Measurements from ENCODE around the gene DCLK1. TPM values are rescaled to one million over a fixed set of nuclear protein-coding genes. Genes with fewer than 3 reads are reported as not detected.
A peak's percentile ranks its signal among the peaks of the same experiment; 100 is the strongest.

DCLK1 gene
- total RNA-seq, 1 experiment from 2014 or later: 0.10 TPM

DNA sequence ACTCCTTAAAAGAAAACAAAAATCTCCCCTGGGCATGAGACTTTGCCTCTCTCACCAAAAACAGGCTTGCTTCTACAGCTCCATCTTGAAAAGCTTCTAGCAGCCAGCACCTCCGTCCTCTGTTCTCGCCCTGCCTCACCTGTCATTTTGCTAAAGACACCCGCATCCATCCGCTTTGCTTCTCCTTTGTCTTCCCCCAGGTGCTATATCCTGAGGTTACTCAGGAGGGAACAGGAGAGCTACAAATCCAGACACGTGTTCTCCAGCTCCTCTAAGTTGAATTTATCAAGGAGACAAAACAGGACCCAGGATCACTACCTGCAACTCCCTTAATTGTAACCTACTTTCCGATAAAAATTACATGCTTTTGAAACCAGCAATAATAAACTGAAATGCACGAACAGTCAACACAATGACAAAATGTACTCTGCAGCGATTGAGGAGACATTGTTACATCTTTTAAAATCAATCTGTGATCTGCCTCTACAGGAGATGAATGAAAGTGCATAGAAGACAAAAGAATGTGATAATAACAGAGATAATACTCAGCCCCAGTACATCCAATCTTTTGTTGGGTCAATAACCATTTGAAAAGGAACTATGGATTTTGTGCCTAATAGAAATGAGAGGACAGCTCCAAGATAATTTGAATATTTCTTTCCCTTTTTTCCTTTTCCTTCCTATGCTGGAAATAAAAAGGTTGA, 221.2 kb downstream of the DCLK1 start:
- ChIA-PET POLR2A (no interaction called here), CTCF (no interaction called here), RAD21 (ENCODE audit: low non-redundant PET in 1 of 2, low total read pairs in 2 of 2, uncharacterized antibody in 2 of 2, unreplicated experiment in 2 of 2) (no interaction called here)
- Histone ChIP-seq H2AFZ (ENCODE audit: low read depth, low read length, poor library complexity, severe bottlenecking) (no peak overlapping the region), H3K4me2 (ENCODE audit: low read length) (no peak overlapping the region), H3K9me3 (ENCODE audit: control insufficient read depth in 1 of 2, insufficient read depth in 1 of 2, low read depth in 1 of 2, low read length in 2 of 2) (no peaks in the 10 kb centered on the region), H3K4me3 (replicated peaks in 1 of 2; ENCODE audit: low read depth in 1 of 2, low read length in 2 of 2) (no peak overlapping the region), H4K20me1 (ENCODE audit: insufficient read depth) (no peaks in the 10 kb centered on the region), H3K79me2 (ENCODE audit: insufficient read depth, low read length) (no peaks in the 10 kb centered on the region), H3K9ac (ENCODE audit: low read length) (no peak overlapping the region), H3K27me3 (ENCODE audit: insufficient read depth, low read length) (peaks cover 21% of the 10 kb centered on the region), H3K4me1 (ENCODE audit: control insufficient read depth in 1 of 2, insufficient read depth in 2 of 2, low read length in 2 of 2) (no peaks in the 10 kb centered on the region), H3K27ac (ENCODE audit: low read depth, low read length) (no peak overlapping the region), H3K9me2 (ENCODE audit: insufficient read depth) (no peaks in the 10 kb centered on the region), H3K36me3 (ENCODE audit: control insufficient read depth in 1 of 2, insufficient read depth in 2 of 2, low read length in 2 of 2) (no peaks in the 10 kb centered on the region)
- ATAC-seq (no peak), DNase-seq (ENCODE audit: low read depth, low spot score) (no peak)
- TF ChIP-seq SIN3A (IDR thresholded peaks at IDR 0.05; ENCODE audit: low read depth) (no peak), FOSL1 (IDR thresholded peaks at IDR 0.05; ENCODE audit: low read depth) (no peak), YY1 (IDR thresholded peaks at IDR 0.05; ENCODE audit: extremely low read depth, insufficient replicate concordance, low read depth, low read length) (no peak), POLR2AphosphoS5 (IDR thresholded peaks at IDR 0.05; ENCODE audit: low read depth, low read length) (no peak), SP1 (IDR thresholded peaks at IDR 0.05; ENCODE audit: low read depth) (no peak)
- TF ChIP-seq, protein P1, sequence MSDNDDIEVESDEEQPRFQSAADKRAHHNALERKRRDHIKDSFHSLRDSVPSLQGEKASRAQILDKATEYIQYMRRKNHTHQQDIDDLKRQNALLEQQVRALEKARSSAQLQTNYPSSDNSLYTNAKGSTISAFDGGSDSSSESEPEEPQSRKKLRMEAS (IDR thresholded peaks at IDR 0.05): no peak
- TF ChIP-seq, protein P2, sequence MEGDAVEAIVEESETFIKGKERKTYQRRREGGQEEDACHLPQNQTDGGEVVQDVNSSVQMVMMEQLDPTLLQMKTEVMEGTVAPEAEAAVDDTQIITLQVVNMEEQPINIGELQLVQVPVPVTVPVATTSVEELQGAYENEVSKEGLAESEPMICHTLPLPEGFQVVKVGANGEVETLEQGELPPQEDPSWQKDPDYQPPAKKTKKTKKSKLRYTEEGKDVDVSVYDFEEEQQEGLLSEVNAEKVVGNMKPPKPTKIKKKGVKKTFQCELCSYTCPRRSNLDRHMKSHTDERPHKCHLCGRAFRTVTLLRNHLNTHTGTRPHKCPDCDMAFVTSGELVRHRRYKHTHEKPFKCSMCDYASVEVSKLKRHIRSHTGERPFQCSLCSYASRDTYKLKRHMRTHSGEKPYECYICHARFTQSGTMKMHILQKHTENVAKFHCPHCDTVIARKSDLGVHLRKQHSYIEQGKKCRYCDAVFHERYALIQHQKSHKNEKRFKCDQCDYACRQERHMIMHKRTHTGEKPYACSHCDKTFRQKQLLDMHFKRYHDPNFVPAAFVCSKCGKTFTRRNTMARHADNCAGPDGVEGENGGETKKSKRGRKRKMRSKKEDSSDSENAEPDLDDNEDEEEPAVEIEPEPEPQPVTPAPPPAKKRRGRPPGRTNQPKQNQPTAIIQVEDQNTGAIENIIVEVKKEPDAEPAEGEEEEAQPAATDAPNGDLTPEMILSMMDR (IDR thresholded peaks at IDR 0.05 in 2 of 3, conservative IDR thresholded peaks at IDR 0.05 in 1 of 3; ENCODE audit: borderline replicate concordance in 1 of 3, insufficient read depth in 1 of 3, low read depth in 2 of 3, low read length in 2 of 3): 0 out of 6 replicates have a peak, but pooled peaks of 1 of the 3 experiments have one; percentile 17
- intact Hi-C loops (cut with micrococcal nuclease): no loop called here
- BruUV-seq (replicated peaks): no TSS peak
